OCI-LY7 (cell line): ENCODE results near the gene C1orf159. TPM values are rescaled to one million over a fixed set of nuclear protein-coding genes. Genes with fewer than 3 reads are reported as not detected.

Experiments used
- BruUV-seq: library from RNA; stranded (reverse); fragments of 400-500 nt; replicated peaks from 2 replicates; lab custom pipeline; 2021; lab: Mats Ljungman, UMichigan
- CTCF ChIA-PET: fragments of 300-600 bp; sonication (Branson Sonifier 250); formaldehyde crosslinking; loops from one replicate; lab custom pipeline; 2022; ENCODE audit warnings: antibody characterized with exemption; ENCODE audit not compliant: unreplicated experiment; lab: Charles Lee
- POLR2A ChIA-PET: fragments of 300-600 bp; sonication (Branson Sonifier 250); formaldehyde crosslinking; loops from one replicate; lab custom pipeline; 2022; ENCODE audit warnings: antibody characterized with exemption; lab: Charles Lee
- DNase-seq: peaks from one replicate; pipeline ENCODE4 v3.0.0-alpha.2; 2015; ENCODE audit warnings: low spot score
- H2AFZ ChIP-seq: fragments of 200-600 bp; sonication (generic), shearing (Covaris generic); 2 replicates; pipeline ENCODE4 v1.6.1; 2014; ENCODE audit warnings: mild to moderate bottlenecking, antibody characterized with exemption, low read length, moderate library complexity
- H3K27ac ChIP-seq: fragments of 200-600 bp; sonication (generic); 2 replicates; pipeline ENCODE4 v1.5.1; 2014; ENCODE audit warnings: mixed run types, low read depth, mild to moderate bottlenecking, moderate library complexity, low read length, inconsistent platforms; ENCODE audit not compliant: poor library complexity, severe bottlenecking
- H3K36me3 ChIP-seq: fragments of 200-600 bp; sonication (generic); 2 replicates; pipeline ENCODE4 v1.6.1; 2014; ENCODE audit warnings: mild to moderate bottlenecking, antibody characterized with exemption, low read length, moderate library complexity, mixed read lengths; ENCODE audit not compliant: insufficient read depth
- H3K4me1 ChIP-seq: fragments of 200-600 bp; sonication (generic); 2 replicates; pipeline ENCODE4 v1.5.1; 2014; ENCODE audit warnings: mild to moderate bottlenecking, low read length; ENCODE audit not compliant: insufficient read depth, poor library complexity, severe bottlenecking
- H3K4me2 ChIP-seq: fragments of 200-600 bp; sonication (generic); 2 replicates; pipeline ENCODE4 v1.6.1; 2014; ENCODE audit warnings: mild to moderate bottlenecking, low read length
- H3K4me3 ChIP-seq: fragments of 200-600 bp; sonication (generic); 2 replicates; pipeline ENCODE4 v1.5.1; 2014; ENCODE audit warnings: mild to moderate bottlenecking, low read depth, low read length; ENCODE audit not compliant: poor library complexity, severe bottlenecking
- H3K79me2 ChIP-seq: fragments of 200-600 bp; sonication (generic); 2 replicates; pipeline ENCODE4 v1.6.1; 2016; ENCODE audit warnings: low read depth, mild to moderate bottlenecking, low read length, moderate library complexity, mixed read lengths; ENCODE audit not compliant: insufficient read depth
- H3K9me2 ChIP-seq: fragments of 200-600 bp; sonication (generic); 2 replicates; pipeline ENCODE4 v1.6.1; 2016; ENCODE audit warnings: mild to moderate bottlenecking, low read length, mixed read lengths; ENCODE audit not compliant: insufficient read depth
- H3K9me3 ChIP-seq: fragments of 200-600 bp; sonication (generic); 2 replicates; pipeline ENCODE4 v1.6.1; 2014; ENCODE audit warnings: mild to moderate bottlenecking, mixed run types, low read length, mixed read lengths
- H4K20me1 ChIP-seq: fragments of 200-600 bp; sonication (generic); 2 replicates; pipeline ENCODE4 v1.6.1; 2014; ENCODE audit warnings: mild to moderate bottlenecking, antibody characterized with exemption, low read length, moderate library complexity, mixed read lengths; ENCODE audit not compliant: insufficient read depth
- CTCF ChIP-seq: fragments of 200-600 bp; sonication (generic); conservative IDR thresholded peaks from 2 replicates; pipeline ENCODE4 v1.5.1; 2014; ENCODE audit warnings: mild to moderate bottlenecking, antibody characterized with exemption, low read length, moderate library complexity, mixed read lengths
- EZH2phosphoT487 ChIP-seq: fragments of 200-600 bp; sonication (generic); IDR thresholded peaks from 2 replicates; pipeline ENCODE4 v1.6.1; 2018; ENCODE audit warnings: low read depth, borderline replicate concordance, mild to moderate bottlenecking, mixed run types, antibody characterized with exemption, low read length, moderate library complexity, mixed read lengths
- intact Hi-C: fragments of 100-400 bp; cut with micrococcal nuclease; formaldehyde crosslinking; loops from one replicate; pipeline ENCODE4 v1.10.0; 2022; ENCODE audit not compliant: unreplicated experiment
- total RNA-seq, 2 experiments: library from RNA; depleted of rRNA in 1 of 2; stranded (reverse); fragments of >200 nt in 1 of 2; shearing (Covaris generic) in 1 of 2; gene quantifications; 2 replicates each; pipeline ENCODE4 v1.2.3, GENCODE V29; 2014 to 2022

C1orf159 gene
- total RNA-seq, 2 experiments from 2014 or later = 24.5 to 27.6 TPM

GRCh38 chr1:1047963-1048362 is 67.9 kb downstream of the C1orf159 start:
- H3K27ac ChIP-seq = no peak overlapping the region
- POLR2A ChIA-PET = no interaction called here
- no peak overlapping the region for H3K4me3 ChIP-seq
- no peak overlapping the region for H3K4me2 ChIP-seq
- no peak for TF ChIP-seq CTCF
- no peak for TF ChIP-seq EZH2phosphoT487
- no peaks in the 10 kb centered on the region for H3K36me3 ChIP-seq
- no peaks in the 10 kb centered on the region for H3K4me1 ChIP-seq
- CTCF ChIA-PET = no interaction called here
- H4K20me1 ChIP-seq = no peaks in the 10 kb centered on the region
- DNase-seq = no peak
- H3K9me2 ChIP-seq = no peaks in the 10 kb centered on the region
- H3K9me3 ChIP-seq = no peaks in the 10 kb centered on the region
- no peak overlapping the region for H2AFZ ChIP-seq
- intact Hi-C loops = no loop called here
- no TSS peak for BruUV-seq
- H3K79me2 ChIP-seq = no peaks in the 10 kb centered on the region

- intact Hi-C loops = no loop called here
- BruUV-seq = no TSS peak
- Histone ChIP-seq H3K36me3 (no peaks in the 10 kb centered on the region), H3K4me2 (no peak overlapping the region), H3K27ac (no peak overlapping the region), H2AFZ (no peak overlapping the region), H3K4me1 (no peaks in the 10 kb centered on the region), H3K9me2 (no peaks in the 10 kb centered on the region), H3K79me2 (no peaks in the 10 kb centered on the region), H4K20me1 (no peaks in the 10 kb centered on the region), H3K9me3 (no peaks in the 10 kb centered on the region), H3K4me3 (no peak overlapping the region)
- no peak for DNase-seq
- CTCF ChIA-PET = interaction anchor here (0.6 kb wide), 1 partner anchor 165 kb away, joined by 3 read pairs; no protein-coding TSS in a partner anchor
- POLR2A ChIA-PET = no interaction called here
- no peak for TF ChIP-seq CTCF
- no peak for TF ChIP-seq EZH2phosphoT487
Measured at GRCh38 chr1:1047407-1047806, 68.5 kb downstream of the C1orf159 start.

GRCh38 chr1:1046767-1047166 is 69.1 kb downstream of the C1orf159 start:
- no peaks in the 10 kb centered on the region for H4K20me1 ChIP-seq
- H3K4me1 ChIP-seq = no peaks in the 10 kb centered on the region
- H3K4me2 ChIP-seq = no peak overlapping the region
- H3K9me3 ChIP-seq = no peaks in the 10 kb centered on the region
- no peak overlapping the region for H2AFZ ChIP-seq
- H3K4me3 ChIP-seq = no peak overlapping the region
- intact Hi-C loops = no loop called here
- no peaks in the 10 kb centered on the region for H3K36me3 ChIP-seq
- no peaks in the 10 kb centered on the region for H3K79me2 ChIP-seq
- no TSS peak for BruUV-seq
- no peaks in the 10 kb centered on the region for H3K9me2 ChIP-seq
- ChIA-PET POLR2A (no interaction called here), CTCF (no interaction called here)
- DNase-seq = no peak
- H3K27ac ChIP-seq = no peak overlapping the region
- TF ChIP-seq CTCF (no peak), EZH2phosphoT487 (no peak)
